Loucy (cell line): Measurements from ENCODE around the gene ZNF282.

ENCODE experiments used
- H2AFZ ChIP-seq: fragments of 200-600 bp; sonication (generic); 2 replicates; pipeline ENCODE4 v1.6.0; 2016; ENCODE audit warnings: antibody characterized with exemption, mild to moderate bottlenecking, low read length, moderate library complexity
- H3F3A ChIP-seq: fragments of 200-600 bp; 2 replicates; pipeline ENCODE4 v1.6.0; 2016; ENCODE audit warnings: antibody characterized with exemption, low read depth, mild to moderate bottlenecking
- H3K27me3 ChIP-seq: fragments of 200-600 bp; sonication (generic); 2 replicates; pipeline ENCODE4 v1.6.1; 2014; ENCODE audit warnings: low read length, mild to moderate bottlenecking; ENCODE audit not compliant: insufficient read depth, poor library complexity, severe bottlenecking
- H3K36me3 ChIP-seq: fragments of 200-600 bp; sonication (generic); 2 replicates; pipeline ENCODE4 v1.6.1; 2016; ENCODE audit warnings: low read length; ENCODE audit not compliant: insufficient read depth
- H3K4me1 ChIP-seq: fragments of 200-600 bp; sonication (generic); 2 replicates; pipeline ENCODE4 v1.5.1; 2014; ENCODE audit warnings: low read length, mild to moderate bottlenecking; ENCODE audit not compliant: insufficient read depth, poor library complexity, severe bottlenecking
- H3K4me2 ChIP-seq: fragments of 200-600 bp; sonication (generic); 2 replicates; pipeline ENCODE4 v1.6.0; 2014; ENCODE audit warnings: antibody characterized with exemption, low read length, low read depth, mild to moderate bottlenecking; ENCODE audit not compliant: poor library complexity, severe bottlenecking
- H3K4me3 ChIP-seq: fragments of 200-600 bp; sonication (generic); 2 replicates; pipeline ENCODE4 v1.5.1; 2014; ENCODE audit warnings: low read length, mild to moderate bottlenecking, mixed read lengths; ENCODE audit not compliant: poor library complexity, severe bottlenecking
- H3K79me2 ChIP-seq: fragments of 200-600 bp; sonication (generic); 2 replicates; pipeline ENCODE4 v1.6.1; 2014; ENCODE audit warnings: low read length; ENCODE audit not compliant: insufficient read depth
- H3K9ac ChIP-seq: fragments of 200-600 bp; sonication (generic); 2 replicates; pipeline ENCODE4 v1.6.0; 2014; ENCODE audit warnings: mild to moderate bottlenecking, low read depth, low read length, moderate library complexity; ENCODE audit not compliant: poor library complexity, severe bottlenecking
- H3K9me2 ChIP-seq: fragments of 200-600 bp; sonication (generic); replicated peaks from 2 replicates; pipeline ENCODE4 v1.6.1; 2016; ENCODE audit warnings: low read depth, low read length, mixed read lengths
- H3K9me3 ChIP-seq: fragments of 200-600 bp; sonication (generic); 2 replicates; pipeline ENCODE4 v1.6.1; 2014; ENCODE audit warnings: mild to moderate bottlenecking, antibody characterized with exemption, low read length, low read depth; ENCODE audit not compliant: insufficient read depth
- H4K20me1 ChIP-seq: fragments of 200-600 bp; sonication (generic); 2 replicates; pipeline ENCODE4 v1.6.0; 2014; ENCODE audit warnings: antibody characterized with exemption, low read length, mild to moderate bottlenecking; ENCODE audit not compliant: insufficient read depth, poor library complexity, severe bottlenecking
- CTCF ChIP-seq: fragments of 200-600 bp; sonication (generic); conservative IDR thresholded peaks from 2 replicates; pipeline ENCODE4 v1.5.1; 2014; ENCODE audit warnings: mild to moderate bottlenecking, antibody characterized with exemption, low read length
- EZH2phosphoT487 ChIP-seq: fragments of 200-600 bp; IDR thresholded peaks from 2 replicates; pipeline ENCODE4 v1.6.1; 2018; ENCODE audit warnings: antibody characterized with exemption, mild to moderate bottlenecking, moderate library complexity, borderline replicate concordance

Gene ZNF282

GRCh38 chr7:149238051-149238450 is 42.7 kb downstream of the ZNF282 start:
- Histone ChIP-seq H3K4me1 (peaks cover 16% of the 10 kb centered on the region), H4K20me1 (peaks cover 8% of the 10 kb centered on the region), H3K9me2 (no peaks in the 10 kb centered on the region), H3K36me3 (no peaks in the 10 kb centered on the region), H3K4me2 (no peak overlapping the region), H3K79me2 (peaks cover 36% of the 10 kb centered on the region), H3K27me3 (no peaks in the 10 kb centered on the region), H2AFZ (0 out of 2 replicates have a peak overlapping the region, but pooled peaks have one; percentile 12), H3K9me3 (0 out of 2 replicates have a peak, but pooled peaks cover 4% of the 10 kb centered on the region), H3K4me3 (no peak overlapping the region), H3K9ac (no peak overlapping the region), H3F3A (no peaks in the 10 kb centered on the region)
- no peak for TF ChIP-seq CTCF

- 0 out of 2 replicates have a peak, but pooled peaks cover 4% of the 10 kb centered on the region for H3K9me3 ChIP-seq
- H3K4me2 ChIP-seq = peak within 1 kb of the TSS; percentile 80
- H3F3A ChIP-seq = no peaks in the 10 kb centered on the region
- peak within 1 kb of the TSS; percentile 97 for H2AFZ ChIP-seq
- H3K79me2 ChIP-seq = peaks cover 36% of the 10 kb centered on the region
- no peaks in the 10 kb centered on the region for H3K9me2 ChIP-seq
- peak within 1 kb of the TSS; percentile 84 for H3K9ac ChIP-seq
- H3K27me3 ChIP-seq = no peaks in the 10 kb centered on the region
- peaks cover 16% of the 10 kb centered on the region for H3K4me1 ChIP-seq
- TF ChIP-seq EZH2phosphoT487 (no peak), CTCF (peak; percentile 77)
- peak within 1 kb of the TSS; percentile 89 for H3K4me3 ChIP-seq
- no peaks in the 10 kb centered on the region for H3K36me3 ChIP-seq
- H4K20me1 ChIP-seq = peaks cover 8% of the 10 kb centered on the region
These were observed 44.2 kb downstream of the ZNF282 start, which contains the start of gene ZNF212 for GRCh38 chr7:149239345-149240143. Gene ZNF212, plus strand, starts transcription at chr7:149239651. Its CDS starts 128 bp downstream, at chr7:149239779.

GRCh38 chr7:149240637-149241036 is 45.3 kb downstream of the ZNF282 start:
- H3K4me2 ChIP-seq = peak overlapping the region; percentile 80
- H3F3A ChIP-seq = no peaks in the 10 kb centered on the region
- no peaks in the 10 kb centered on the region for H3K27me3 ChIP-seq
- no peaks in the 10 kb centered on the region for H3K36me3 ChIP-seq
- H3K9ac ChIP-seq = peak overlapping the region; percentile 84
- no peak for TF ChIP-seq CTCF
- no peak for TF ChIP-seq EZH2phosphoT487
- 0 out of 2 replicates have a peak, but pooled peaks cover 4% of the 10 kb centered on the region for H3K9me3 ChIP-seq
- no peaks in the 10 kb centered on the region for H3K9me2 ChIP-seq
- H3K4me3 ChIP-seq = peak overlapping the region; percentile 89
- H4K20me1 ChIP-seq = peaks cover 8% of the 10 kb centered on the region
- H3K4me1 ChIP-seq = peaks cover 26% of the 10 kb centered on the region
- H3K79me2 ChIP-seq = peaks cover 39% of the 10 kb centered on the region
- H2AFZ ChIP-seq = no peak overlapping the region
